ENCODE data around the gene ITPR1.

The ITPR1 gene

DNA sequence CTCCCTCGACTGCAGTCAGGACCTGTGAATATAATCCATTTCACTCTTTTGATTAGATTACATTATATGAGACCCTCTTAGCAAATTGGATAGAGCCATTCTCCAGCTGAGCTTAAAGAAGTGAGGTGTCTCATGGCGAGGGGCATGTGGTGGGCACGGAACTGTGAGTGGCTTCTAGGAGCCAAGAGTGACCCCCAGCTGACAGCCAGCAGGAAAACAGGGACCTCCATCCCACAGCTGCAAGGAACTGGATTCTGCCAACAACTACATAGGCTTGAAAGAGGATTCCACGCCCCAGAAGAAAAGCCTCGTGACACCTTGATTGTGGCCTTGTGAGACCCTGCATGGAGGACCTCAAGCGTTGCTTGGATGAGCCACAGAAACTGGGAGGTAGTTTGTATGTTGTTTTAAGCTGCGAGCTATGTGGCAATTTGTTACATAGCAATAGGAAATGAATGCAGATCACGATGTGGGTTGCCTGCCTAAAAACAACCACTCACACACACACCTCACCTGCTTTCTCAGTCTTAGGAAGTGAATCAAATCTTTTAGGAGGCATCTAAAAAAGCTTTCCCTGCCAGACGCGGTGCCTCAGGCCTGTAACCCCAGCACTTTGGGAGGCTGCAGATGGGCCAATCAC, 401.9 kb downstream of the ITPR1 start:
- no peak overlapping the region for H3K27ac ChIP-seq
- H3K4me3 ChIP-seq, result no peak overlapping the region
- DNase-seq (ENCODE audit: low spot score), result no peak
- TF ChIP-seq, protein P1, sequence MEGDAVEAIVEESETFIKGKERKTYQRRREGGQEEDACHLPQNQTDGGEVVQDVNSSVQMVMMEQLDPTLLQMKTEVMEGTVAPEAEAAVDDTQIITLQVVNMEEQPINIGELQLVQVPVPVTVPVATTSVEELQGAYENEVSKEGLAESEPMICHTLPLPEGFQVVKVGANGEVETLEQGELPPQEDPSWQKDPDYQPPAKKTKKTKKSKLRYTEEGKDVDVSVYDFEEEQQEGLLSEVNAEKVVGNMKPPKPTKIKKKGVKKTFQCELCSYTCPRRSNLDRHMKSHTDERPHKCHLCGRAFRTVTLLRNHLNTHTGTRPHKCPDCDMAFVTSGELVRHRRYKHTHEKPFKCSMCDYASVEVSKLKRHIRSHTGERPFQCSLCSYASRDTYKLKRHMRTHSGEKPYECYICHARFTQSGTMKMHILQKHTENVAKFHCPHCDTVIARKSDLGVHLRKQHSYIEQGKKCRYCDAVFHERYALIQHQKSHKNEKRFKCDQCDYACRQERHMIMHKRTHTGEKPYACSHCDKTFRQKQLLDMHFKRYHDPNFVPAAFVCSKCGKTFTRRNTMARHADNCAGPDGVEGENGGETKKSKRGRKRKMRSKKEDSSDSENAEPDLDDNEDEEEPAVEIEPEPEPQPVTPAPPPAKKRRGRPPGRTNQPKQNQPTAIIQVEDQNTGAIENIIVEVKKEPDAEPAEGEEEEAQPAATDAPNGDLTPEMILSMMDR (IDR thresholded peaks at IDR 0.05), result no peak

DNA sequence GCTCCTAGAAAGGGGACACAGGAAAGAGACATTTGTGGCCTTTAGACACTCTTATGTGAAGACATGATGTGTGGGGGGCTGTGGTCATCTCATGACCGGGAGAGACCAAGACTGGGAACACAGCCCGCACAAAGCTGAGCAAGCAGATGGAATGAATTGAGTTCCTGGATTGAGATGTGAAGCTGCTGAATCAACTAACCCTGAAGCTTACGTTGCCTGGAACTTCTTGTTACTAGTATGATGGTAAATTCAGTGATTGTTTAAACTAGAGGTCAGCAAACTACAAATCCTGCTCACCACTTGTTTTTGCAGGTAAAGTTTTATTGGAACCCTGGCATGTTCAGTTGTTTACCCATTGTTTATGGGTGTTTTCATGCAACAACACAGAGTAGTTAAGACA, 402.7 kb downstream of the ITPR1 start:
- Histone ChIP-seq H3K27ac (no peak overlapping the region), H3K4me3 (no peak overlapping the region)
- DNase-seq (ENCODE audit: low spot score), result no peak
- TF ChIP-seq, protein P1 (IDR thresholded peaks at IDR 0.05), result no peak
